Fibroblast of pulmonary artery (primary cell): ENCODE data around the gene KCNIP4.

Experiments
- DNase-seq: peaks from one replicate; pipeline ENCODE4 v3.0.0-alpha.2; 2010; ENCODE audit warnings: low read depth
- H3K4me3 ChIP-seq: replicated peaks from 2 replicates; pipeline ENCODE4 v1.5.1; 2011; ENCODE audit warnings: low read depth, mild to moderate bottlenecking, control low read depth, low read length, moderate library complexity
- CTCF ChIP-seq: IDR thresholded peaks from 2 replicates; pipeline ENCODE4 v1.5.1; 2011; ENCODE audit warnings: mild to moderate bottlenecking, control low read depth, low read length, inconsistent platforms; ENCODE audit errors: missing control alignments

KCNIP4 gene

GRCh38 chr4:21835712-21836111 lies 112.9 kb downstream of the KCNIP4 start:
- H3K4me3 ChIP-seq: no peak overlapping the region
- no peak for TF ChIP-seq CTCF
- no peak for DNase-seq

DNA sequence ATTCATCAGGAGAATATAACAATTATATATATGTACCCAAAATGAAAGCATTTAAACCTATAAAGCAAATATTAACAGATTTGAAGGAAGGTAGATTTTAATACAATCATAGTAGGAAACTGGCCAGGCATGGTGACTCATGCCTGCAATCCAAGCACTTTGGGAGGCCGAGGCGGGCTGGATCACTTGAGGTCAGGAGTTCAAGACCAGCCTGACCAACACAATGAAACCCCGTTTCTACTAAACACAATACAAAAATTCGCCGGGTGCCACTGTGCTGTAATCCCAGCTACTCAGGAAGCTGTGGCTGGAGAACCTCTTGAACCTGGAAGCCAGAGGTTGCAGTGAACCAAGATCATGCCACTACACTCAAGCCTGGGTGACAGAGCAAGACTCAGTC lies 118.3 kb downstream of the KCNIP4 start:
- no peak for TF ChIP-seq CTCF
- no peak overlapping the region for H3K4me3 ChIP-seq
- DNase-seq: peak; percentile 9

DNA sequence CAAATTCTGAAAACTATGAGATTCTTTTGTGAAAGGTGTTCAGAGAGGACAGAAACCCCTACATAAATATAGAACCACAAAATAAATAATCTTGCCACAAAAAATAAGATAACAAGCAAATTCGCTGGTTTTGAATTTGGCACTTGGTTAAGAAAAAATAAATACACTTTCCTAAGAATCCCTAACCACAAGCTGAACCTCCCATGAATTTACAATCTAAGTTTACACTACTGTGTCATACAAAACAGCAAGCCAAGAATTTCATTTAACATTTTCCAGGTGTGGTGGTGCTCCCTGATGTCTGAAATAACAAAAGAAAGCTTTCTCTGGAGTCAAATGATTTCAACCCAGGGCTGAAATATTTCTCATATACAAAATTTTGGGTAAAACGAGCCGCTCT lies 121.0 kb downstream of the KCNIP4 start:
- no peak overlapping the region for H3K4me3 ChIP-seq
- TF ChIP-seq CTCF: no peak
- peak; percentile 13 for DNase-seq

- H3K4me3 ChIP-seq: no peak overlapping the region
- TF ChIP-seq CTCF: no peak
- no peak for DNase-seq
Measured at GRCh38 chr4:21826071-21826470, 122.5 kb downstream of the KCNIP4 start.

DNA sequence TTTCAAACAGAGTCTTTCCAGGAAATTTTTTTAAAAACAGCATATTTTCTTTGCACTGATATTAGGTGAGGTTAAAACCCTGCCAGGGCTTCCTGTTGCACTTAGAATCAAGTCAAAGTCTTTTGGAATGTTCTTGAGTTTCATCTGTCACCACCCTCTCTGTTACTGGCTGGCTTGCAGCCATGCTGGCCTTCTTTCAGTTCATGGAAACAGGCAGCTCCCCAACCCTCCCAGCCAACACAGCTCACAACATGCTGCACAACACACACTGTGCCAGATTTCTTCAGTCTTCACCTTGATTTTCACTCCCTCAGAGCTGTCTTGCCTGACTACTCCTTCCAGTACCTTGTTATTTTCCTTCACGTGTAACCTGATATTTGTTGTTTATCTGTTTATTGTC lies 129.5 kb downstream of the KCNIP4 start:
- no peak overlapping the region for H3K4me3 ChIP-seq
- DNase-seq: peak; percentile 64

GRCh38 chr4:21815651-21816377 lies 132.8 kb downstream of the KCNIP4 start:
- H3K4me3 ChIP-seq: no peak overlapping the region
- no peak for TF ChIP-seq CTCF
- DNase-seq: no peak

More for the DNA sequence above, 129.5 kb downstream of the KCNIP4 start:
- no peak for TF ChIP-seq CTCF

- peak; percentile 64 for DNase-seq
- no peak for TF ChIP-seq CTCF
Measured at GRCh38 chr4:21811565-21811964, 137.0 kb downstream of the KCNIP4 start.

More at GRCh38 chr4:21811565-21811964, 137.0 kb downstream of the KCNIP4 start:
- H3K4me3 ChIP-seq: no peak overlapping the region
